H9 (cell line): Measurements from ENCODE around the gene IFNAR2. TPM values are rescaled to one million over a fixed set of nuclear protein-coding genes. Genes with fewer than 3 reads are reported as not detected.
"Not testable (repeated sequence)": the region's sequence is repeated elsewhere in the genome, so short reads cannot be mapped to it uniquely, and the experiment has no call there.

Experiments used
- DNase-seq: peaks from one replicate; pipeline ENCODE4 v3.0.0-alpha.2; 2017
- H2AFZ ChIP-seq: one replicate; pipeline ENCODE4 v1.6.1; 2013; ENCODE audit warnings: mild to moderate bottlenecking, low read length, control low read depth, moderate library complexity
- H2AK5ac ChIP-seq: 2 replicates; pipeline ENCODE4 v1.6.1; 2013; ENCODE audit warnings: low read length, control low read depth, mixed read lengths; ENCODE audit not compliant: insufficient read length
- H2BK120ac ChIP-seq: one replicate; pipeline ENCODE4 v1.6.1; 2013; ENCODE audit warnings: low read depth, mild to moderate bottlenecking, low read length, control low read depth, inconsistent platforms; ENCODE audit not compliant: poor library complexity, severe bottlenecking
- H2BK12ac ChIP-seq: 2 replicates; pipeline ENCODE4 v1.6.1; 2013; ENCODE audit warnings: low read length, control low read depth, mixed read lengths, low read depth; ENCODE audit not compliant: insufficient read length
- H2BK15ac ChIP-seq: 2 replicates; pipeline ENCODE4 v1.6.1; 2013; ENCODE audit warnings: low read depth, low read length, control low read depth
- H2BK20ac ChIP-seq: one replicate; pipeline ENCODE4 v1.6.1; 2013; ENCODE audit warnings: low read depth, mild to moderate bottlenecking, low read length, control low read depth, inconsistent platforms; ENCODE audit not compliant: poor library complexity, severe bottlenecking
- H2BK5ac ChIP-seq: 2 replicates; pipeline ENCODE4 v1.6.1; 2013; ENCODE audit warnings: low read length, control low read depth, mixed read lengths; ENCODE audit not compliant: insufficient read length
- H3K14ac ChIP-seq: 2 replicates; pipeline ENCODE4 v1.6.1; 2013; ENCODE audit warnings: low read length, control low read depth; ENCODE audit not compliant: insufficient read depth
- H3K18ac ChIP-seq: 2 replicates; pipeline ENCODE4 v1.6.1; 2013; ENCODE audit warnings: low read depth, mild to moderate bottlenecking, mixed read lengths, low read length, control low read depth; ENCODE audit not compliant: insufficient read length
- H3K23ac ChIP-seq: 2 replicates; pipeline ENCODE4 v1.6.1; 2013; ENCODE audit warnings: low read length, control low read depth, mixed read lengths, low read depth; ENCODE audit not compliant: insufficient read length
- H3K23me2 ChIP-seq: 2 replicates; pipeline ENCODE4 v1.6.1; 2013; ENCODE audit warnings: low read depth, mild to moderate bottlenecking, mixed read lengths, low read length, control low read depth; ENCODE audit not compliant: insufficient read length, poor library complexity, severe bottlenecking
- H3K27ac ChIP-seq: 2 replicates; pipeline ENCODE4 v1.5.1; 2013; ENCODE audit warnings: low read length, control low read depth, mixed read lengths, low read depth; ENCODE audit not compliant: insufficient read length
- H3K27me3 ChIP-seq: 2 replicates; pipeline ENCODE4 v1.6.1; 2013; ENCODE audit warnings: low read length, control low read depth, inconsistent platforms; ENCODE audit not compliant: insufficient read depth
- H3K4ac ChIP-seq: 2 replicates; pipeline ENCODE4 v1.6.1; 2013; ENCODE audit warnings: low read depth, mild to moderate bottlenecking, control low read depth, inconsistent platforms, low read length, moderate library complexity
- H3K4me1 ChIP-seq: 2 replicates; pipeline ENCODE4 v1.6.1; 2013; ENCODE audit warnings: low read length, control low read depth, inconsistent platforms; ENCODE audit not compliant: insufficient read depth
- H3K4me2 ChIP-seq: 2 replicates; pipeline ENCODE4 v1.6.1; 2013; ENCODE audit warnings: low read length, control low read depth, mixed read lengths; ENCODE audit not compliant: insufficient read length, insufficient read depth
- H3K56ac ChIP-seq: 2 replicates; pipeline ENCODE4 v1.6.1; 2013; ENCODE audit warnings: low read depth, mild to moderate bottlenecking, mixed read lengths, low read length, control low read depth; ENCODE audit not compliant: insufficient read length
- H3K79me1 ChIP-seq: 2 replicates; pipeline ENCODE4 v1.6.1; 2013; ENCODE audit warnings: low read depth, mild to moderate bottlenecking, moderate library complexity, low read length, control low read depth, inconsistent platforms; ENCODE audit not compliant: insufficient read depth, poor library complexity, severe bottlenecking
- H3K79me2 ChIP-seq: 2 replicates; pipeline ENCODE4 v1.6.1; 2013; ENCODE audit warnings: low read length, control low read depth, inconsistent platforms; ENCODE audit not compliant: insufficient read depth
- H3K9ac ChIP-seq: 2 replicates; pipeline ENCODE4 v1.6.1; 2013; ENCODE audit warnings: low read length, control low read depth, mixed read lengths; ENCODE audit not compliant: insufficient read length; ENCODE audit errors: extremely low read depth
- H3K9me3 ChIP-seq: one replicate; pipeline ENCODE4 v1.6.1; 2013; ENCODE audit warnings: low read depth, low read length, inconsistent platforms; ENCODE audit not compliant: control insufficient read depth
- H3T11ph ChIP-seq: one replicate; pipeline ENCODE4 v1.6.1; 2013; ENCODE audit warnings: mild to moderate bottlenecking, low read length, control low read depth, inconsistent platforms
- H4K20me1 ChIP-seq: one replicate; pipeline ENCODE4 v1.6.1; 2013; ENCODE audit not compliant: control insufficient read depth, insufficient read length, insufficient read depth
- H4K5ac ChIP-seq: 2 replicates; pipeline ENCODE4 v1.6.1; 2013; ENCODE audit warnings: low read depth, mild to moderate bottlenecking, mixed read lengths, low read length, control low read depth; ENCODE audit not compliant: insufficient read length
- H4K8ac ChIP-seq: replicated peaks from 2 replicates; pipeline ENCODE4 v1.6.1; 2013; ENCODE audit warnings: low read length, control low read depth, mixed read lengths, low read depth; ENCODE audit not compliant: insufficient read length
- H4K91ac ChIP-seq: 2 replicates; pipeline ENCODE4 v1.6.1; 2013; ENCODE audit warnings: low read depth, mild to moderate bottlenecking, moderate library complexity, mixed read lengths, low read length, control low read depth; ENCODE audit not compliant: insufficient read length
- H3K27ac Mint-ChIP-seq, 3 experiments: 2 replicates in 2 of 3; 3 replicates in 1 of 3; pipeline ENCODE4 v1.8.0; 2020 to 2021; ENCODE audit warnings: mixed read lengths in 3 of 3, mild to moderate bottlenecking in 1 of 3, moderate library complexity in 1 of 3
- H3K27me3 Mint-ChIP-seq: 2 replicates; pipeline ENCODE4 v1.8.0; 2021; ENCODE audit warnings: low read depth, mild to moderate bottlenecking, moderate library complexity, mixed read lengths
- H3K36me3 Mint-ChIP-seq, 3 experiments: 2 replicates in 2 of 3; 3 replicates in 1 of 3; pipeline ENCODE4 v1.8.0; 2020 to 2021; ENCODE audit warnings: low read depth in 3 of 3, mixed read lengths in 3 of 3; ENCODE audit not compliant: insufficient read depth in 1 of 3
- H3K4me1 Mint-ChIP-seq, 2 experiments: 2 replicates each; pipeline ENCODE4 v1.8.0; 2020; ENCODE audit warnings: mixed read lengths in 2 of 2
- H3K4me3 Mint-ChIP-seq, 2 experiments: 2 replicates in 1 of 2; 3 replicates in 1 of 2; pipeline ENCODE4 v1.8.0; 2020 to 2021; ENCODE audit warnings: mild to moderate bottlenecking in 2 of 2, mixed read lengths in 2 of 2, moderate library complexity in 1 of 2
- H3K9me3 Mint-ChIP-seq, 2 experiments: 2 replicates in 1 of 2; 3 replicates in 1 of 2; pipeline ENCODE4 v1.8.0; 2020; ENCODE audit warnings: mild to moderate bottlenecking in 2 of 2, mixed read lengths in 2 of 2, moderate library complexity in 1 of 2
- WGBS: extraction: QIAGEN DNeasy Blood & Tissue Kit; methylation state at CpG from one replicate; pipeline ENCODE4 v1.1.7; 2013; ENCODE audit warnings: missing lambda C conversion rate, low lambda C conversion rate, mixed read lengths; ENCODE audit not compliant: insufficient read length; ENCODE audit errors: extremely low coverage; 5-methylcytosine and 5-hydroxymethylcytosine counted together
- total RNA-seq: library from RNA; stranded (reverse); gene quantifications from 2 replicates; pipeline ENCODE4 v1.2.1, GENCODE V29; 2021
- TF ChIP-seq, protein P1 (sequence below): fragments of 200-600 bp; sonication (generic); conservative IDR thresholded peaks from 3 replicates; pipeline ENCODE4 v1.8.0; 2021; ENCODE audit warnings: antibody characterized with exemption, mild to moderate bottlenecking

The IFNAR2 gene
- total RNA-seq, 1 experiment from 2014 or later, result 14.4 TPM

DNA sequence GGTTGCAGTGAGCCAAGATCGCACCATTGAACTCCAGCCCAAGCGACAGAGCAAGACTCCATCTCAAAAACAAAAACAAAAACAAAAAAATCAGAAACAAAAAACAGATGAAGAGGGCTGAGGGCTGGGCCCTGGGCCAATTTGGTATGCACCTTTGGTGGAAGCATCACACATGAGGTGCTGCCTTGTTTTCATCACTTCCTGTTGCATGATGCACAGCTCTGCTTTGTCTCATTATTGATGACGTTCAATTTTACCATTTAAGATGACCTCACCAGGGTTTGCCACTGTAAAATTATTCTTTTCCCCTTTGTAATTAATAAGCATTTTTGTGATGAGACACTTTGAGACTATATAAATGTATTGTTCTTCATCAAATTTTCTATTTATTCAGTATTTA, 9.8 kb upstream of the IFNAR2 start:
- Histone ChIP-seq H4K91ac (no peak overlapping the region), H3K79me1 (no peaks in the 10 kb centered on the region), H2BK5ac (no peak overlapping the region), H3K27ac (no peak overlapping the region), H3T11ph (no peak overlapping the region), H2BK120ac (no peak overlapping the region), H4K5ac (no peak overlapping the region), H3K4ac (no peak overlapping the region), H3K23ac (no peak overlapping the region), H3K23me2 (no peaks in the 10 kb centered on the region), H3K14ac (no peak overlapping the region), H2BK20ac (no peak overlapping the region), H4K8ac (no peak overlapping the region), H2BK12ac (no peak overlapping the region), H3K79me2 (no peaks in the 10 kb centered on the region), H3K27me3 (no peaks in the 10 kb centered on the region), H3K9me3 (no peaks in the 10 kb centered on the region), H4K20me1 (no peaks in the 10 kb centered on the region), H2BK15ac (no peak overlapping the region), H2AK5ac (no peak overlapping the region), H3K4me2 (no peak overlapping the region), H3K9ac (no peak overlapping the region), H3K4me1 (no peaks in the 10 kb centered on the region), H3K56ac (no peak overlapping the region), H3K18ac (no peak overlapping the region), H2AFZ (no peak overlapping the region)
- H3K27ac Mint-ChIP-seq, result no peak overlapping the region
- peaks cover 10% of the 10 kb centered on the region for H3K27me3 Mint-ChIP-seq
- peaks cover 0 to 11% (median 0%) of the 10 kb centered on the region in 3 experiments; a peak in 3 of 7 replicates for H3K36me3 Mint-ChIP-seq
- no peak overlapping the region for H3K4me3 Mint-ChIP-seq
- TF ChIP-seq, protein P1, sequence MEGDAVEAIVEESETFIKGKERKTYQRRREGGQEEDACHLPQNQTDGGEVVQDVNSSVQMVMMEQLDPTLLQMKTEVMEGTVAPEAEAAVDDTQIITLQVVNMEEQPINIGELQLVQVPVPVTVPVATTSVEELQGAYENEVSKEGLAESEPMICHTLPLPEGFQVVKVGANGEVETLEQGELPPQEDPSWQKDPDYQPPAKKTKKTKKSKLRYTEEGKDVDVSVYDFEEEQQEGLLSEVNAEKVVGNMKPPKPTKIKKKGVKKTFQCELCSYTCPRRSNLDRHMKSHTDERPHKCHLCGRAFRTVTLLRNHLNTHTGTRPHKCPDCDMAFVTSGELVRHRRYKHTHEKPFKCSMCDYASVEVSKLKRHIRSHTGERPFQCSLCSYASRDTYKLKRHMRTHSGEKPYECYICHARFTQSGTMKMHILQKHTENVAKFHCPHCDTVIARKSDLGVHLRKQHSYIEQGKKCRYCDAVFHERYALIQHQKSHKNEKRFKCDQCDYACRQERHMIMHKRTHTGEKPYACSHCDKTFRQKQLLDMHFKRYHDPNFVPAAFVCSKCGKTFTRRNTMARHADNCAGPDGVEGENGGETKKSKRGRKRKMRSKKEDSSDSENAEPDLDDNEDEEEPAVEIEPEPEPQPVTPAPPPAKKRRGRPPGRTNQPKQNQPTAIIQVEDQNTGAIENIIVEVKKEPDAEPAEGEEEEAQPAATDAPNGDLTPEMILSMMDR, result no peak
- no peak for DNase-seq
- no CpG with 5 or more reads among the region's 3 CpGs for WGBS
- peaks cover 18 to 19% of the 10 kb centered on the region in 2 experiments for H3K4me1 Mint-ChIP-seq
- peaks cover 2 to 11% of the 10 kb centered on the region in 2 experiments; a peak in 4 of 5 replicates for H3K9me3 Mint-ChIP-seq

GRCh38 chr21:33225376-33225775, 4.4 kb upstream of the IFNAR2 start:
- H3K36me3 Mint-ChIP-seq, H3K27ac Mint-ChIP-seq, H3K14ac ChIP-seq, H3K23ac ChIP-seq, H3K9me3 ChIP-seq, H3K79me2 ChIP-seq, H3K56ac ChIP-seq, H3K18ac ChIP-seq, H4K20me1 ChIP-seq, H4K91ac ChIP-seq, H2AFZ ChIP-seq, H2BK120ac ChIP-seq, H3K4me2 ChIP-seq, DNase-seq, H2BK20ac ChIP-seq, H3K27me3 ChIP-seq, H3K79me1 ChIP-seq, H3K4me3 Mint-ChIP-seq, H3K23me2 ChIP-seq, H2BK5ac ChIP-seq, H3K27ac ChIP-seq, H3T11ph ChIP-seq, H2BK15ac ChIP-seq, H3K4me1 Mint-ChIP-seq, H3K4me1 ChIP-seq, H3K9ac ChIP-seq, H3K9me3 Mint-ChIP-seq, H2BK12ac ChIP-seq, H4K5ac ChIP-seq, H2AK5ac ChIP-seq, H4K8ac ChIP-seq, H3K4ac ChIP-seq: not testable (repeated sequence)
- peaks cover 15% of the 10 kb centered on the region for H3K27me3 Mint-ChIP-seq
- no CpG with 5 or more reads among the region's 3 CpGs for WGBS
